Mesothelial cell of epicardium (in vitro differentiated cells): Measurements from ENCODE around the gene EPS8. TPM values are rescaled to one million over a fixed set of nuclear protein-coding genes. Genes with fewer than 3 reads are reported as not detected.
"Not testable (repeated sequence)": the region's sequence is repeated elsewhere in the genome, so short reads cannot be mapped to it uniquely, and the experiment has no call there.

Experiments used
- DNase-seq, 2 experiments: peaks; one replicate each; pipeline ENCODE4 v3.0.0; 2021; ENCODE audit warnings: low spot score in 2 of 2; ENCODE audit not compliant: unreplicated experiment in 2 of 2
- H3K27ac Mint-ChIP-seq: 2 replicates; pipeline ENCODE4 v1.8.0; 2021; ENCODE audit warnings: mixed read lengths
- H3K27me3 Mint-ChIP-seq: 2 replicates; pipeline ENCODE4 v1.8.0; 2021; ENCODE audit warnings: low read depth, mixed read lengths
- H3K36me3 Mint-ChIP-seq: 2 replicates; pipeline ENCODE4 v1.8.0; 2021; ENCODE audit warnings: mixed read lengths
- H3K4me1 Mint-ChIP-seq: 2 replicates; pipeline ENCODE4 v1.8.0; 2021; ENCODE audit warnings: mixed read lengths
- H3K4me3 Mint-ChIP-seq: 2 replicates; pipeline ENCODE4 v1.8.0; 2021; ENCODE audit warnings: mild to moderate bottlenecking, moderate library complexity, mixed read lengths
- H3K9me3 Mint-ChIP-seq: 2 replicates; pipeline ENCODE4 v1.8.0; 2021; ENCODE audit warnings: mixed read lengths
- total RNA-seq: library from RNA; stranded (reverse); gene quantifications from 3 replicates; pipeline ENCODE4 v1.2.1, GENCODE V29; 2021
- TF ChIP-seq, protein P1 (sequence below): fragments of 200-600 bp; sonication (generic); IDR thresholded peaks from one replicate; pipeline ENCODE4 v1.5.0; 2021; ENCODE audit warnings: antibody characterized with exemption; ENCODE audit not compliant: unreplicated experiment

The EPS8 gene
- total RNA-seq, 1 donor from 2014 or later = 24.8 TPM

DNA sequence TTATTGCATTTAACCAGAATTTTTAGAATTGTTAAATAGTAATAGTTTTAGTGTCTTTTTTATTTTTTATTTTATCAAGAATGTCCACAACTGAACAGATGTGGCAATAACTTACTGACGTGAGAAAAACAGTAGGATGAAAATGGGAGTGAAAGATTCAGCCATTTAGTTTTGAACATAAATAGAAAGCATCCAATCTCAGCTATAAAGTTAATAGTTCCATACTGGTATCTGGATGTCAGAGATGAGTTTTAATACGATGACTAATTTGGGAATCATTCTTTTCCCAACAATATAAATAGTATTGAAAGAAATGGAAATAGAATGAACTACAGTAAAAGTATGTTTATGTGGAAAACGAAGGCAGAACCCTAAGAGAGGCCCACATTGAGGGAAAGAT lies 159.4 kb downstream of the EPS8 start:
- Mint-ChIP-seq H3K27ac (peak overlapping the region; percentile 67), H3K4me3 (no peak overlapping the region), H3K4me1 (peaks cover 38% of the 10 kb centered on the region), H3K27me3 (no peaks in the 10 kb centered on the region), H3K9me3 (no peaks in the 10 kb centered on the region), H3K36me3 (peaks cover 5% of the 10 kb centered on the region)
- TF ChIP-seq, protein P1, sequence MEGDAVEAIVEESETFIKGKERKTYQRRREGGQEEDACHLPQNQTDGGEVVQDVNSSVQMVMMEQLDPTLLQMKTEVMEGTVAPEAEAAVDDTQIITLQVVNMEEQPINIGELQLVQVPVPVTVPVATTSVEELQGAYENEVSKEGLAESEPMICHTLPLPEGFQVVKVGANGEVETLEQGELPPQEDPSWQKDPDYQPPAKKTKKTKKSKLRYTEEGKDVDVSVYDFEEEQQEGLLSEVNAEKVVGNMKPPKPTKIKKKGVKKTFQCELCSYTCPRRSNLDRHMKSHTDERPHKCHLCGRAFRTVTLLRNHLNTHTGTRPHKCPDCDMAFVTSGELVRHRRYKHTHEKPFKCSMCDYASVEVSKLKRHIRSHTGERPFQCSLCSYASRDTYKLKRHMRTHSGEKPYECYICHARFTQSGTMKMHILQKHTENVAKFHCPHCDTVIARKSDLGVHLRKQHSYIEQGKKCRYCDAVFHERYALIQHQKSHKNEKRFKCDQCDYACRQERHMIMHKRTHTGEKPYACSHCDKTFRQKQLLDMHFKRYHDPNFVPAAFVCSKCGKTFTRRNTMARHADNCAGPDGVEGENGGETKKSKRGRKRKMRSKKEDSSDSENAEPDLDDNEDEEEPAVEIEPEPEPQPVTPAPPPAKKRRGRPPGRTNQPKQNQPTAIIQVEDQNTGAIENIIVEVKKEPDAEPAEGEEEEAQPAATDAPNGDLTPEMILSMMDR = no peak
- DNase-seq = no peak

DNA sequence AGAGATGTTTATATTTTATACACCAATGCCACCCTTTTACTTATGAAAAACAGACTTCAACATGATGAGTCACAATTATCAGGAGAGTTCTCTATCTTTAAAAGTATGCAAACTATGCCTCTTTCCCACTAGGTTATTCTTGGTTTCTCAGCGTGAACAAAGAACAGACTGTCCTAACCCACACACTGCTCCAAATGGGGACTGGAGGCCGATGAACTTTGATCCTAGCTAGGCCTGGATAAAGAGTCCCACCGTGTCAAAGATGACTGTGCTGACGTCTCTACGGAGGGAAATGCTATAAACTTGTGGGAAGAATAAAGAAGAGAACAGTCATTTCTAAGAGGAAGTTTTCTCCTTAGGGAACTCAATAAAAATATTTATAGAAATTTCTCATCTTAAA lies 160.1 kb downstream of the EPS8 start:
- no peak for DNase-seq
- H3K4me3 Mint-ChIP-seq = no peak overlapping the region
- H3K27ac Mint-ChIP-seq = peak overlapping the region; percentile 99
- no peaks in the 10 kb centered on the region for H3K27me3 Mint-ChIP-seq
- no peaks in the 10 kb centered on the region for H3K9me3 Mint-ChIP-seq
- peaks cover 36% of the 10 kb centered on the region for H3K4me1 Mint-ChIP-seq
- TF ChIP-seq, protein P1 = no peak
- H3K36me3 Mint-ChIP-seq = peaks cover 9% of the 10 kb centered on the region

DNA sequence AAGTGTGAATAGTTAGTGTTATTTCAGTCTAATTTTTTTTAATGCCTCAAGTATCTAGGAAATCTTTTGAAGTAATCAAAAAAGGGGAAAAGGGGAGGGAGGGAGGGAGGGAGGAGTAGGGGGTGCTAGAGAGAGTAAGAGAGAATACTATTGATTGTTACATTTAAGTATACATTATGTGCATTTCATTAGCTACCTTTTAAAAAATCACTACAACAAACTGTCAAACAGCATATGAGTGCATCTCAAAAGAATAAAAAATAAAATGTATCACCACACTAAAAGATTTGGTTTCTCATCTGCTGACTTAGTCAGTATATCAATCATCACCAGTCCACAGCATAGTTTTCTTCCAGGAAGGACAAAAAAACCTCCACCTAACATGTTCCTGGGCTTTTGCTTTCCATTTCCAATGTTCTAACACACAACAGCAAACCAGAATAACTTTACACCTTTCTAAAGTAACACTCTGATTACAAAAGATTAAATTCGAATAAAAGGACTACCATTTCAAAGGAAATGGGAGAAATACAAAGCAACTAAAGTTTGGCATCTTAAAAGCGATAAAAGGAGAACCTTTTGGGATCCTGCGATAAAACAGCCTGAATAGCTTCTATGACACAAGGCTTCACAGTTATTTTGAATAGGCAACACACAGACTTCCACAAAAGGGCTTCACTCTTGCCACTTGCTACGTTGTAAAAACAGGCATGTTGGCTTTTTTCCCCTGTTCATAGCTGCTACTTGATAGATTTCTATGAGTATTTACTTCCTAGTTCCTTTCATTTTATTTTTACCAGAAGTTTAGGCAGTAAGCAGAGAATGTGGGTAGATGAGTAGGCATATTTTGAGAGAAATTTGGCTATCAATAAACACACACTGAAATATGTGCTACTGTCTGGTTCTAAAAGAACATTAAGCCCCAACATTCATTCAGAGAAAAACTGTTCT lies 160.9 kb downstream of the EPS8 start:
- peaks cover 10% of the 10 kb centered on the region for H3K36me3 Mint-ChIP-seq
- H3K4me1 Mint-ChIP-seq = peaks cover 35% of the 10 kb centered on the region
- TF ChIP-seq, protein P1 = no peak
- H3K4me3 Mint-ChIP-seq = no peak overlapping the region
- no peaks in the 10 kb centered on the region for H3K27me3 Mint-ChIP-seq
- no peak for DNase-seq
- peak overlapping the region; percentile 80 for H3K27ac Mint-ChIP-seq
- H3K9me3 Mint-ChIP-seq = no peaks in the 10 kb centered on the region

DNA sequence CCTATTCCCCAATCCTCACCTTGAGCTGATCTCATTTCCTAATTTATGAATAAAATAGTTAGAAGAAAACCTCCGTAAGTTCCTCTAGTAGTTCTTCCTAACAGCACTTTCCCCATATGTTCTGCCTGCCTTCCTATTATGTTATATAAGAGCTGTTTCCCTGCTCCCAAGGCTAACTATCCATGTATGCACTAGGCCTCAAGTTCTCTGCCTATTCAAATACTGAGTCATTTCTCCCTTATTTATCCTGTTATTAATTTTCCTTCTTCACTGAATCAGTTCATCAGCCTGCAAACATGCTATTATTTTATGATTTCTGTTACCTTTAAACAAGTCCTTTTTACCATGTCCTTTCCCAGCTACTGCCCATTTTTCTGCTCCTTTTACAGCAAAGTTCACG lies 164.1 kb downstream of the EPS8 start:
- H3K4me1 Mint-ChIP-seq = peaks cover 44% of the 10 kb centered on the region
- TF ChIP-seq, protein P1 = no peak
- no peak overlapping the region for H3K27ac Mint-ChIP-seq
- H3K36me3 Mint-ChIP-seq = peaks cover 9% of the 10 kb centered on the region
- H3K27me3 Mint-ChIP-seq = no peaks in the 10 kb centered on the region
- DNase-seq = no peak
- no peak overlapping the region for H3K4me3 Mint-ChIP-seq
- no peaks in the 10 kb centered on the region for H3K9me3 Mint-ChIP-seq

DNA sequence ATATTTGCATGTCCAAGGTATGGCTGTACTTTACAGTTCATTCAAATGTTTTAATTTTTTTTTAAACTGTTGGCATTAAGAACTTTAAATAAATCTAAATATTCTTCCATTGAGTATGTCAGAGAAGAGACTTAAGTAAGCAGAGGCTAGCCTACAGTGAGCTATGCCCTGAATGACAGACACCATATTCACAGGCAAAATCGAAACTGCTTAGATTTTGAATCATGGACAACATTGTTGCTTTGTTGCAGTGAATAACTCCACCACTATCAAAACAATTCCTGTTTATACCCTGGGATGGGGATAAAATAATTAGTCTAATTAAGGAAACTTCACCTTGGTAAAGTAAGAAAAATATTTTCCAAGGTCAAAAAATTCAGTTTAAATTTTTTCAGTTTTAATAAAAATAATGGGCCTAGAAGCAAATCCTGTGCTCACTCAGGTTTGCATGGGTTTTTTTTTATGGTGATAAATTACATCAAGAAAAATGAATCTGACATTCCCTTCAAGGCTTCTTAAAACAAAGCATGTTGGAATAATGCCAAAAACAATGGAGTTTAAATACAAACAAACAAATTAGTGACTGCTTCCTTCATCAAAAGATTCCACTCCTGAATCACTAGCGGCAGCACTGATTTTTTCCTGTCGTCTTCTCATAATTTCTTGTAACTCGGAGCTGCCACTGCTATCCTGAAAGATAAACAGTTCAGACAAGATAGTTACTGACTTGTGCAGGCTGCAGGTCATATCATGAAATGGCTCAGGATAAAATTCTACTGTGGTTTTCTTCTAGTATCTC lies 168.2 kb downstream of the EPS8 start:
- H3K9me3 Mint-ChIP-seq = peaks cover 12% of the 10 kb centered on the region
- H3K4me1 Mint-ChIP-seq = peaks cover 23% of the 10 kb centered on the region
- H3K36me3 Mint-ChIP-seq = peaks cover 21% of the 10 kb centered on the region

DNA sequence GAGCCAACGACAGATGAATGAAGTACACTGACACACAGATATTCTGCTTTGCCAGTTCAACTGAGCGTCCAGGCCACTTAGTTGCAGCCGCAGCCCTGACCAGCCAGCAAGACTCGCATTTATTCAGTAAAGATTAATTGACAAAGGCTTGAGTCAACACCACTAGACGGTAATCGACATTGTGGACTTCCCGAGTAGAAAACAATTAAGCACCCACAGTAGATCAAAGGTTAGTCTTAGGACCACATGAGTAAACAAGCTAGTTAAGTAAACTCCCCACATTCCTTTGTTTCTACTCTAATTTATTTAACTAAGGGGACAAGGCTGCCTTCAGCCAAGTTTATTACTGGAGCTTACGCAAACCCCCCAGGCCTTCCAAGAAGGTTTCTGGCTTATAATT lies 172.7 kb downstream of the EPS8 start:
- Mint-ChIP-seq H3K9me3 (peaks cover 49% of the 10 kb centered on the region), H3K36me3 (peaks cover 37% of the 10 kb centered on the region), H3K4me1 (peaks cover 18% of the 10 kb centered on the region)
- H3K4me3 Mint-ChIP-seq, H3K27ac Mint-ChIP-seq, DNase-seq, H3K27me3 Mint-ChIP-seq: not testable (repeated sequence)

More for the DNA sequence above, 168.2 kb downstream of the EPS8 start:
- TF ChIP-seq, protein P1 = no peak
- peak overlapping the region; percentile 66 for H3K27ac Mint-ChIP-seq
- DNase-seq = no peak
- H3K27me3 Mint-ChIP-seq = no peaks in the 10 kb centered on the region
- H3K4me3 Mint-ChIP-seq = no peak overlapping the region
